Amniotic epithelial cell (primary cell): ENCODE measurements around the gene MICB.
A peak's percentile ranks its signal among the peaks of the same experiment; 100 is the strongest.

Source experiments
- DNase-seq: peaks from one replicate; pipeline ENCODE4 v3.0.0-alpha.2; 2010; ENCODE audit warnings: low read depth

The MICB gene

GRCh38 chr6:31541059-31541657 lies 43.2 kb downstream of the MICB start:
- DNase-seq: peak; percentile 67

DNA sequence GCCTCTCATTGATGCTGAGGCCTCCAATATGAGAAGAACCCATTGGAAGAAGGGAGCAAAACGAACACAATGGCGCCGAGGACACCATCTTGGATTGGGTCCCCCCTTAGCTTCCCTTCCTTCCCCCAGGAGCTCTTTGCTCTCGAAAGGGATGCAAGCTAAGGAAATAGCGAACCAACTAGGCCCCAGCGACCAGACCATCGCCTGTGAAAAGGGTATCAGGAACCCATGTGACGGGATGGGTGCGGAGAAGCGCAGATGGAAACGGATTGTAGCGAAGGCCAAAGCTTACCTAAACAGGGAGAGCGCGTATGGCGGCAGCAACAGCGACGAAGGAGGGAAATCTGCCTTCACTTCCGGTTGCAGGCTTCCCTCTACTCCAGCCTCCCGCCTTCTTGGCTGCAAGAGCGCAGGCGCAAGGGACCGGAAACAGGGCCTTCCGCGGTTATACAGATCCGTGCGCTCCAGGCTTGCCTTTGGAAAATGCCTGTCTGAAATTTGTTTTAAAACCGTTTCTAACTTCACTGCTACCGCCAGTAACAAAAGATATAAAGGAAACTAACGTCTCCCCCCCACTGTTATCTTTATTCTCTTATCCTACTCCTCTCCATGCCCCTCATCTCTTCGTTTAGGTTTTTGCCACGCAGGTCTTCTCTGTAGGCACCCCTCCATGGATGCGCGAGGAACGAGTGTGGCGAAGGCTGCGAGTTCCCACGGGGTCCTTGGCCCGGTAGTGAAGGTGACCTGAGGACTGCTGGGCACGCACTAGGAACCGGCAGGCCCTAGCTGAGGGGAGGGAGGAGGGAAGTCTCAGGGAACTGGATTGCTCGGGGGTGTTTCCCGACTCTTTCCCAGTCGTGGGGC lies 43.9 kb downstream of the MICB start, which contains the start of gene DDX39B:
TSS of gene DDX39B (minus strand) at position 346 of the 864 bp plus-strand sequence. CDS start 1,471 bp downstream, outside the sequence.
- DNase-seq: peak; percentile 97

- DNase-seq: no peak
These were observed 45.7 kb downstream of the MICB start for GRCh38 chr6:31543639-31544038.

DNA sequence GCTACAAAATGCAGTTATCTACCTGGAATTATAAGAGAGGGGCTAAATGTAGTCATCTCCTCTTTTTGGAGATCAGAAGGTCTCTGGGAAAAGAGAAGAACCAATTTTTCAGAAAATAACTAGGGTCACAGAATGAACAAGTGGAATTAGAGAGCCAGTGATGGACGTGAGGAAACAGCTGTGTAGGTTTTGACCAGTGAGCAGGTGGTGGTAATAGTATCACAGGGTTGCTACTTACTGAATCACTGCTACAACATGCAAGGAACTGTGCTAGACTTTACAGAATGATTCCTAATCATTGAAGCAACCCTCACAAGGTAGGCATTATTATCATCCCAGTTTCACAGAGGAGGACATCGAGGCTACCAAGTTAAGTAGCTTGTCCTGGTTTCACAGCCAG lies 46.7 kb downstream of the MICB start:
- DNase-seq: no peak

- no peak for DNase-seq
These were observed 47.3 kb downstream of the MICB start for GRCh38 chr6:31545291-31545690.

DNA sequence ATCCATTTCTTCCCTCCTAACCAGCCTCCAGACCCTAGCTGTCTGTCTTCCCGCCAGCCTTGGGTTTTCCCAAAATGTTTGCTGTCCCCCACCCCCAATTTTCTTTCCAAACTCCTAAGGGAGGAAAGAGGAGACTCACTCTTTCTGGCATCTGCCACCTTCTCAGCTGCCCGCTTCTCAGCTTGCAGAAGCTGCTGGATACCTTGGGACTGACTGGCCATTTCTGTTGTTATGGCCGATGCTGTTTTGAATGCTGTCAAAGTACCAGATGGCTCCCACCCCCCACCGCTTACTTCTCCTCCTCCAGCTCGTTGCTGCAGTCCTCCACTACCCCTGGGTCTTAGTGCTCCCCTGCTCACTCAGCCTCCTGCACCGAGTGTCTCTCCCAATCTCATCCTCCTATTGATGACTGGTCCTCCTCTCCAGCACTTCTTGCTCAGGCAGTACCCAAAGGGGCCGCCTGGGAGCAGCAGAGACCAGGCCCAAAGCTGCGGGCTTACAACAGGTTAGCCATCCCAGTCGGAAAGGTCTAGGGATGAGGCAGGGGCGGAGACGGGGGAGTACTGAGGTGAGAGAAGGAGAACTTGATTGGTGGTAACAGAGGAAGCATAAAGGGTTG lies 48.5 kb downstream of the MICB start, which contains the start of gene ATP6V1G2:
TSS of gene ATP6V1G2 (minus strand) at position 270 of the 619 bp plus-strand sequence. CDS start at position 221, 49 bp downstream.
- DNase-seq: peak; percentile 91

GRCh38 chr6:31546958-31547726 lies 49.2 kb downstream of the MICB start, which contains the start of gene NFKBIL1:
Gene NFKBIL1 (plus strand): TSS chr6:31547608. CDS start chr6:31547695, 87 bp downstream.
- peak; percentile 98 for DNase-seq

DNA sequence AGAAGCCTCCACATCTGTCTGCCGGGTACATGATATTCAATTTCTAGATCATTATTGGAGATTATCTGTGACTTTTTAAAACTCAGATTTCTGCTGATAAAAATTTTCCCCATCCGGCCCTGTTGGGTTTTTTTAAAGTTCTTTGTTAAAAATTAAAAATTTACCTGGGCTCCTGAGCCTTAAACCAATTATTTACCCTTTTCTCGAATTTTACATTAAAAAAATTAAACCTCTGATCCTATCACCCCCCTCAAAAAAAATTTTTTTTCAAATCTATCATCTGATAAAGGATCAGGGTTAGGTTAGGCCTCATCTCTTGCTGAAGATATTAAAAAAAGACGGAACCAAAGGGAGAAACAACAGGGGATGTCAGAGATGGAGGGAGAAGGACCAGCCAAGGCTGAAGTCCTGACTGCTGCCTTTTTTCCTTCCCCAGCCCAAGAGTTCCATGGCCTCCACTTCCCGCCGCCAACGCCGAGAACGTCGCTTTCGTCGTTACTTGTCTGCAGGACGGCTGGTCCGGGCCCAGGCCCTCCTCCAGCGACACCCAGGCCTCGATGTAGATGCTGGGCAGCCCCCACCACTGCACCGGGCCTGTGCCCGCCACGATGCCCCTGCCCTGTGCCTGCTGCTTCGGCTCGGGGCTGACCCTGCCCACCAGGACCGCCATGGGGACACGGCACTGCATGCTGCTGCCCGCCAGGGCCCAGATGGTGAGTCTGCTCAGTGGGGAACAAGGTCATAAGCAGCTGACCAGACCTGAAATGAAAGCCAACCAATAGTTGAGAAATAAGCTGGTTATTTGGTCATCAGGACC lies 50.0 kb downstream of the MICB start:
- no peak for DNase-seq

DNA sequence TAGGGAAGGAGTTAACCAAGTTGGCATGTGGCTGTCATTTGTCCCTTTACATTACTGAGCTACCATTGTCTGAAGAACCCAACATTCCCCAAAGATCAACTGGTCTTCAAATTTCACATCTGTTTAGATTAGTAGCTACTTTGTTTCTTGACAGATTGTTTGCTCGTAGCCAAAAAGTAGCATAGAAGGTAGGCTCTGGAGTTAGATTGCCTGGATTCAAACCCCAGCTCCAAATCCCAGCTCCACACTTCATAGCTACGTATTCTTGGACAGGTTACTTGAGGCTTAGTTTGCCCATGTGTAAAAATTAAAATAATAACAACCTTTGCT lies 50.6 kb downstream of the MICB start:
- DNase-seq: no peak

- DNase-seq: peak; percentile 61
These were observed 53.4 kb downstream of the MICB start for GRCh38 chr6:31551371-31551770.

GRCh38 chr6:31556307-31556706 lies 58.4 kb downstream of the MICB start:
- DNase-seq: no peak

- DNase-seq: no peak
These were observed 59.7 kb downstream of the MICB start for GRCh38 chr6:31557443-31558317.

GRCh38 chr6:31558318-31558625 lies 60.3 kb downstream of the MICB start:
- no peak for DNase-seq

GRCh38 chr6:31558631-31559500 lies 60.9 kb downstream of the MICB start:
- DNase-seq: peak; percentile 63

DNA sequence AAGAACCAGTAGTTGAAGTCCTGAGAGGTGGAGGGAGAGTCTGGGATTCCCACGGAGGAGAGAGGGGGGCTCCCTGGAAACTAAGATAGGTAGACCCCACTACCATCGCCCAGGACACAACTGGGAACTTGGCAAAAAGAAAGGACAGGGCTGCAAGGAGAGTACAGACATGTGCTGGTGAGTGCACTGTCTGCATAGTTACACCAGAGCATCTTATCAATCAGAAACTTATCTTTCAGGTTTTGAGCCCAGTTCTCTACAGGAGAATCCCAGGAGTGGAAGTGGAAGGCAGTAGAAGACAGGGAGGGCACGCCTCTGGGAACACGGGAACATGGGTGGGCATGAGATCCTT lies 61.6 kb downstream of the MICB start:
- DNase-seq: no peak

DNA sequence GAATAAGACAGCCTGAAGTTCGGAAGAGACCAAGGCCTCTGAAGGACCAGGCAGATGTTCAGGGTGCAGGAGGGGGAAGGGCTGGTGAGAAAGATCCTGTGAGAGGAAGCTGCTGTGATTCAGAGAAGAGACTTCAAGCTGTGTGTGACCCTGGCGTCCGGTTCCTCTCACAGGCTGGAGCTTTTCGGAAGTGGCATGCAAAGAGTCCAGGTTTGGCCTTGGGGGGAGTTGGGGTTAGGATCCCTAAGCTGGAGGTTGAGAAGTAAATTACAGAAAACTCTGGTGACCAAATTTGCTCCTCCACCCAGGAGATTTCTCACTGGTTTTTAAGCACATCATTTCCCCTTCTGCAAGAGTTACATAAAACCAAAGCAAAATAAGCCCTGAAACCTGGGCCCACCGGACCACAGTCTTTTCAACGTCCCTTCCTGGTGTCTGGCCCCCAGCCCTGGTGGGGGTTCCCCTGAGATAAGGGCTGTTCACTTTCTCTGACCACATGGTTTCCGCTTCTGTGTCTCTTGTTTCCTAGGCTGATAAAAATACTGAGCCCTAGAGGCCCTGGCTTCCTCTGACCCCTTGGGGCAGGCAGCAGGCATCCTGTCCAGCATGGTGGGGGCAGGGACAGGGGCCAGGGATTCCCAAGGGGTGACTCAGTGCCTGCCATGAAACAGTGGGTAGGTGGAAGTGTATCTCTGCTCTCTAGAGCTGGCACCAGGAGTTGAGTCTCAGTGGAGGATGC lies 62.2 kb downstream of the MICB start:
- peak; percentile 84 for DNase-seq

DNA sequence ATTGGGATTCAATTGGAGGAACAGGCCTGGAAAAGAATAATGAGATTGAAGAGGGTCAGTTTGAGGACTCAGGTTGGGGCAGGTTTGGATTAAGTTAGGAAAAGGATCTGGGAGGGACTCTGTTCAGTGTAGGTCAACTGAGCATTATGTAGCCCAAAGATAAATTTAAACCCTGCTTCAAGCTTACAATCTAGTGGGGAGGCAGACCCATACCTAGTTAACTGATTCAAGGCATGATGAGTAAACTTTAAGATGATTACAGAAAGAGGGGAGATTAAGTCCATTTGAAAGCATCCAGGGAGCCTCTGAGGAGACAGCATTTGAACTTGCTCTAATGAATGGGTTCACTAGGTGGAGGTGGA lies 62.7 kb downstream of the MICB start:
- DNase-seq: no peak
